HepG2 (cell line): ENCODE data around the gene FXYD4. TPM values are rescaled to one million over a fixed set of nuclear protein-coding genes. Genes with fewer than 3 reads are reported as not detected.
A peak's percentile ranks its signal among the peaks of the same experiment; 100 is the strongest.
"Not testable (repeated sequence)": the region's sequence is repeated elsewhere in the genome, so short reads cannot be mapped to it uniquely, and the experiment has no call there.

Source experiments
- ATAC-seq: fragments of 200-7000 bp; cut with Tn5 transposase; 3 replicates; pipeline ENCODE4 v1.9.1; 2020; ENCODE audit warnings: mild to moderate bottlenecking, moderate library complexity
- BruUV-seq: library from RNA; stranded (reverse); fragments of 400-500 nt; replicated peaks from 2 replicates; lab custom pipeline; 2021; lab: Mats Ljungman, UMichigan
- CTCF ChIA-PET: fragments of 300-600 bp; formaldehyde crosslinking; extraction: SDS; loops from one replicate; lab custom pipeline; 2021; ENCODE audit warnings: low total read pairs, inconsistent platforms, low intra/inter-chr PET ratio; lab: Yijun Ruan, JAX
- POLR2A ChIA-PET: fragments of 350-600 bp; sonication (Branson Sonifier 250); formaldehyde crosslinking; loops from one replicate; lab custom pipeline; 2020; ENCODE audit warnings: antibody characterized with exemption, inconsistent platforms; lab: Yijun Ruan, JAX
- DNase-seq: peaks from one replicate; pipeline ENCODE4 v3.0.0-alpha.2; 2015; ENCODE audit warnings: low spot score
- FAIRE-seq: peaks from 3 replicates; lab custom pipeline; 2011; peaks lifted over from hg19 to GRCh38; lab: Jason Lieb, UNC
- H2AFZ ChIP-seq: one replicate; pipeline ENCODE4 v1.6.1; 2011; ENCODE audit warnings: low read length, inconsistent platforms
- H3K27ac ChIP-seq: fragments of 300-600 bp; 3 replicates; pipeline ENCODE4 v1.8.0; 2011; ENCODE audit warnings: mixed run types, mild to moderate bottlenecking, mixed read lengths, low read length, inconsistent platforms; ENCODE audit not compliant: insufficient read depth; ENCODE audit errors: extremely low read length
- H3K27me3 ChIP-seq, 2 experiments: fragments of 200-600 bp in 1 of 2; 2 replicates in 1 of 2; 3 replicates in 1 of 2; pipeline versions ENCODE4 v1.6.0 to v1.8.0; 2011; ENCODE audit warnings: low read length in 2 of 2, mild to moderate bottlenecking in 2 of 2, moderate library complexity in 2 of 2, inconsistent platforms in 1 of 2; ENCODE audit not compliant: insufficient read depth in 2 of 2, control insufficient read depth in 1 of 2
- H3K36me3 ChIP-seq, 2 experiments: fragments of 200-600 bp in 1 of 2; replicated peaks in 1 of 2; 2 replicates in 1 of 2; 3 replicates in 1 of 2; pipeline versions ENCODE4 v1.5.1 to v1.8.0; 2011; ENCODE audit warnings: low read length in 2 of 2, inconsistent platforms in 1 of 2; ENCODE audit not compliant: insufficient read depth in 2 of 2, control insufficient read depth in 1 of 2
- H3K4me1 ChIP-seq: 2 replicates; pipeline ENCODE4 v1.5.1; 2012; ENCODE audit warnings: low read length, inconsistent platforms; ENCODE audit not compliant: insufficient read depth
- H3K4me2 ChIP-seq: 2 replicates; pipeline ENCODE4 v1.6.0; 2011; ENCODE audit warnings: low read depth, low read length, inconsistent platforms
- H3K4me3 ChIP-seq, 3 experiments: fragments of 200-600 bp in 1 of 3; sonication (generic), shearing (Covaris generic) in 1 of 3; replicated peaks in 1 of 3; 2 replicates each; pipeline ENCODE4 v1.5.1; 2011 to 2016; ENCODE audit warnings: low read length in 3 of 3, inconsistent platforms in 2 of 3, low read depth in 2 of 3, mild to moderate bottlenecking in 2 of 3, control low read depth in 1 of 3, mixed read lengths in 1 of 3; ENCODE audit not compliant: insufficient read depth in 1 of 3
- H3K79me2 ChIP-seq: one replicate; pipeline ENCODE4 v1.6.1; 2011; ENCODE audit warnings: low read length, inconsistent platforms; ENCODE audit not compliant: insufficient read depth
- H3K9ac ChIP-seq: 2 replicates; pipeline ENCODE4 v1.6.0; 2011; ENCODE audit warnings: mild to moderate bottlenecking, low read depth, low read length, inconsistent platforms; ENCODE audit not compliant: insufficient read depth
- H3K9me3 ChIP-seq: 2 replicates; pipeline ENCODE4 v1.5.1; 2012; ENCODE audit warnings: mild to moderate bottlenecking, low read length
- H4K20me1 ChIP-seq: 2 replicates; pipeline ENCODE4 v1.6.0; 2011; ENCODE audit warnings: inconsistent platforms, mild to moderate bottlenecking, low read length, moderate library complexity; ENCODE audit not compliant: insufficient read depth
- MED13 ChIP-seq: sonication (generic); formaldehyde crosslinking; IDR thresholded peaks from 2 replicates; pipeline ENCODE4 v1.5.0; 2020; ENCODE audit warnings: missing genetic modification reagents
- POLR2A ChIP-seq, 2 experiments: IDR thresholded peaks; 2 replicates each; pipeline ENCODE4 v1.6.1; 2011; ENCODE audit warnings: low read depth in 2 of 2, low read length in 2 of 2, mild to moderate bottlenecking in 1 of 2, moderate library complexity in 1 of 2; ENCODE audit not compliant: insufficient read depth in 1 of 2
- POLR2G ChIP-seq: fragments of 200-400 bp; formaldehyde crosslinking; IDR thresholded peaks from 2 replicates; pipeline ENCODE4 v1.6.1; 2018; ENCODE audit warnings: mild to moderate bottlenecking, low read depth, low read length, moderate library complexity
- RBM22 ChIP-seq: fragments of 200-400 bp; formaldehyde crosslinking; optimal IDR thresholded peaks from 2 replicates; pipeline ENCODE3; 2017; ENCODE audit warnings: mild to moderate bottlenecking, low read length, moderate library complexity
- WGBS: methylation state at CpG from one replicate; pipeline ENCODE4 v1.1.6; 2017; ENCODE audit warnings: low lambda C conversion rate; 5-methylcytosine and 5-hydroxymethylcytosine counted together
- in situ Hi-C: cut with HindIII; loops from 2 replicates; pipeline ENCODE4 v1.10.0; 2017; ENCODE audit warnings: low pct_unique_long_range_greater_than_20kb; ENCODE audit not compliant: extremely low pct_ligation_motif_present
- intact Hi-C: fragments of 100-400 bp; cut with micrococcal nuclease; formaldehyde crosslinking; loops from one replicate; pipeline ENCODE4 v1.10.0; 2022; ENCODE audit not compliant: unreplicated experiment
- polyA plus RNA-seq, 8 experiments: library from polyadenylated mRNA; depleted of rRNA in 3 of 8; stranded (reverse) in 7 of 8; unstranded in 1 of 8; fragments of >200 nt; fragmentation: Illumina TruSeq in 4 of 8; extraction: Trizol in 4 of 8; gene quantifications; 2 replicates each; pipeline versions ENCODE4 v1.2.1 to v1.2.3, GENCODE V29; 2011 to 2016; ENCODE audit warnings: low read depth in 4 of 8, missing spikeins in 1 of 8, mixed read lengths in 1 of 8; ENCODE audit not compliant: insufficient read depth in 1 of 8
- total RNA-seq, 5 experiments: library from RNA; depleted of rRNA; stranded (reverse); fragments of >200 nt; fragmentation: Illumina TruSeq; extraction: Trizol; gene quantifications; 2 replicates each; pipeline ENCODE4 v1.2.3, GENCODE V29; 2016; ENCODE audit warnings: low read depth in 1 of 5
- TF ChIP-seq, protein P1 (sequence below): sonication (generic); formaldehyde crosslinking; IDR thresholded peaks from 2 replicates; pipeline ENCODE4 v1.8.1; 2023; ENCODE audit warnings: mild to moderate bottlenecking, missing genetic modification reagents

FXYD4 gene
- total and polyA plus RNA-seq, 2 of the 13 experiments (the other 11 are each of a cell fraction or from before 2014, with no cell fraction given): not detected

DNA sequence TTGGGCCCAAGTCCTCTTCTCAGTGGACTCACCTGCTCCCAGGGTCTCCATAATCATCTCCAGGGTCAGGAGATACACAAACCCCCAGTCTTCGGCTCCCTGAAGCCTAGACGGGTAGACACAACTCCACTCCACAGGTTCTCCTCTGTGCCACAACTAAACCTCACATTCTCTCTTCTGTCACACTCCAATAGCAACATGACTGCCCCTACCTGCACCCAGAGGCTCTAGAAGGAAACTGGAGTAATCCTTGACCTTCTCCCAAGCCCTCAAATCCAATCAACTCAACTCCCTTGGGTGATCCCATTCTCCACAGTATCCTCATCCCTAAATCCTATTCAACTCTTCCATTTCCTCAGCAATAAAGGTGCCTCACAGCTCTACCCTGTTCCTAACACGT is 21.3 kb downstream of the FXYD4 start:
- Histone ChIP-seq H3K9me3 (no peaks in the 10 kb centered on the region), H3K36me3 (peaks cover 23 to 71% of the 10 kb centered on the region in 2 experiments), H3K27ac (no peak overlapping the region), H3K4me1 (peaks cover 67% of the 10 kb centered on the region), H3K79me2 (peaks cover 86% of the 10 kb centered on the region), H3K27me3 (no peaks in the 10 kb centered on the region; a peak in 1 of 5 replicates), H2AFZ (no peak overlapping the region), H3K9ac (no peak overlapping the region), H3K4me3 (no peak overlapping the region), H4K20me1 (peaks cover 80% of the 10 kb centered on the region), H3K4me2 (peak overlapping the region; percentile 40)
- FAIRE-seq (no peak), DNase-seq (no peak), ATAC-seq (no peak)
- TF ChIP-seq POLR2G: 0 out of 2 replicates have a peak, but pooled peaks have one; percentile 42
- TF ChIP-seq, protein P1, sequence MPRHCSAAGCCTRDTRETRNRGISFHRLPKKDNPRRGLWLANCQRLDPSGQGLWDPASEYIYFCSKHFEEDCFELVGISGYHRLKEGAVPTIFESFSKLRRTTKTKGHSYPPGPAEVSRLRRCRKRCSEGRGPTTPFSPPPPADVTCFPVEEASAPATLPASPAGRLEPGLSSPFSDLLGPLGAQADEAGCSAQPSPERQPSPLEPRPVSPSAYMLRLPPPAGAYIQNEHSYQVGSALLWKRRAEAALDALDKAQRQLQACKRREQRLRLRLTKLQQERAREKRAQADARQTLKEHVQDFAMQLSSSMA (CRISPR knock-in tag): no peak
- peak in 1 of 2 experiments; percentile 34; a peak in 1 of 4 replicates for TF ChIP-seq POLR2A (IDR thresholded peaks at IDR 0.05; ENCODE audit: insufficient read depth in 1 of 2, low read depth in 2 of 2, low read length in 2 of 2)
- TF ChIP-seq MED13 (CRISPR knock-in tag): no peak
- TF ChIP-seq RBM22: peak; percentile 93
- intact Hi-C loops (no loop called here), in situ Hi-C loops (no loop called here)
- no TSS peak for BruUV-seq
- ChIA-PET POLR2A (no interaction called here), CTCF (interaction anchor here (1.2 kb wide), 1 partner anchor 68 kb away, joined by 3 read pairs; no protein-coding TSS in a partner anchor)
- WGBS: 89% methylated on average over 3 of the region's 3 CpGs

DNA sequence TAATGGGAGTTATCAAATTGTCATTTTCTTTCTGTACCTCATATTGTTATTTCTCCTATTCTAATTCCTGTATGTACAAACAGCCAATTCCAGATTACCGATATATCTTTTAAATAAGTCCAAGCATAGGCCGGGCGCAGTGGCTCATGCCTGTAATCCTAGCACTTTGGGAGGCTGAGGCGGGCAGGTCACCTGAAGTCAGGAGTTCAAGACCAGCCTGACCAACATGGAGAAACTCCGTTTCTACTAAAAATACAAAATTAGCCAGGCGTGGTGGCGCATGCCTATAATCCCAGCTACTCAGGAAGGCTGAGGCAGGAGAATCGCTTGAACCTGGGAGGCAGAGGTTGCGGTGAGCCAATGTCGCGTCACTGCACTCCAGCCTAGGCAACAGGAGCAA is 21.8 kb downstream of the FXYD4 start:
- Histone ChIP-seq H3K4me2 (peak overlapping the region; percentile 40), H3K36me3 (peaks cover 23 to 66% of the 10 kb centered on the region in 2 experiments), H3K4me1 (peaks cover 72% of the 10 kb centered on the region), H4K20me1 (peaks cover 80% of the 10 kb centered on the region), H3K27ac (peak overlapping the region; percentile 7), H3K79me2 (peaks cover 87% of the 10 kb centered on the region)
- H3K27me3 ChIP-seq, H3K9ac ChIP-seq, H3K9me3 ChIP-seq, ATAC-seq, DNase-seq, in situ Hi-C loops, BruUV-seq, FAIRE-seq, H3K4me3 ChIP-seq, intact Hi-C loops, H2AFZ ChIP-seq: not testable (repeated sequence)
- 98% methylated on average over 11 of the region's 11 CpGs for WGBS
- ChIA-PET CTCF (interaction anchor here (1.2 kb wide), 1 partner anchor 68 kb away, joined by 3 read pairs; no protein-coding TSS in a partner anchor), POLR2A (interaction anchor here (1.0 to 1.5 kb wide), 2 partner anchors 8 to 15 kb away, joined by 3 to 4 read pairs; no protein-coding TSS in a partner anchor)
